ENCODE measurements around the gene RPS6KL1.

GRCh38 chr14:74911704-74912103 lies 11.4 kb downstream of the RPS6KL1 start:
- TF ChIP-seq POLR2A (IDR thresholded peaks at IDR 0.05), result no peak
- TF ChIP-seq, protein P1, sequence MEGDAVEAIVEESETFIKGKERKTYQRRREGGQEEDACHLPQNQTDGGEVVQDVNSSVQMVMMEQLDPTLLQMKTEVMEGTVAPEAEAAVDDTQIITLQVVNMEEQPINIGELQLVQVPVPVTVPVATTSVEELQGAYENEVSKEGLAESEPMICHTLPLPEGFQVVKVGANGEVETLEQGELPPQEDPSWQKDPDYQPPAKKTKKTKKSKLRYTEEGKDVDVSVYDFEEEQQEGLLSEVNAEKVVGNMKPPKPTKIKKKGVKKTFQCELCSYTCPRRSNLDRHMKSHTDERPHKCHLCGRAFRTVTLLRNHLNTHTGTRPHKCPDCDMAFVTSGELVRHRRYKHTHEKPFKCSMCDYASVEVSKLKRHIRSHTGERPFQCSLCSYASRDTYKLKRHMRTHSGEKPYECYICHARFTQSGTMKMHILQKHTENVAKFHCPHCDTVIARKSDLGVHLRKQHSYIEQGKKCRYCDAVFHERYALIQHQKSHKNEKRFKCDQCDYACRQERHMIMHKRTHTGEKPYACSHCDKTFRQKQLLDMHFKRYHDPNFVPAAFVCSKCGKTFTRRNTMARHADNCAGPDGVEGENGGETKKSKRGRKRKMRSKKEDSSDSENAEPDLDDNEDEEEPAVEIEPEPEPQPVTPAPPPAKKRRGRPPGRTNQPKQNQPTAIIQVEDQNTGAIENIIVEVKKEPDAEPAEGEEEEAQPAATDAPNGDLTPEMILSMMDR (IDR thresholded peaks at IDR 0.05), result no peak

All from esophagus squamous epithelium (tissue), 4 donors.